ENCODE measurements around the gene TUBA4B.
"Not testable (repeated sequence)": the region's sequence is repeated elsewhere in the genome, so short reads cannot be mapped to it uniquely, and the experiment has no call there.

The TUBA4B gene

DNA sequence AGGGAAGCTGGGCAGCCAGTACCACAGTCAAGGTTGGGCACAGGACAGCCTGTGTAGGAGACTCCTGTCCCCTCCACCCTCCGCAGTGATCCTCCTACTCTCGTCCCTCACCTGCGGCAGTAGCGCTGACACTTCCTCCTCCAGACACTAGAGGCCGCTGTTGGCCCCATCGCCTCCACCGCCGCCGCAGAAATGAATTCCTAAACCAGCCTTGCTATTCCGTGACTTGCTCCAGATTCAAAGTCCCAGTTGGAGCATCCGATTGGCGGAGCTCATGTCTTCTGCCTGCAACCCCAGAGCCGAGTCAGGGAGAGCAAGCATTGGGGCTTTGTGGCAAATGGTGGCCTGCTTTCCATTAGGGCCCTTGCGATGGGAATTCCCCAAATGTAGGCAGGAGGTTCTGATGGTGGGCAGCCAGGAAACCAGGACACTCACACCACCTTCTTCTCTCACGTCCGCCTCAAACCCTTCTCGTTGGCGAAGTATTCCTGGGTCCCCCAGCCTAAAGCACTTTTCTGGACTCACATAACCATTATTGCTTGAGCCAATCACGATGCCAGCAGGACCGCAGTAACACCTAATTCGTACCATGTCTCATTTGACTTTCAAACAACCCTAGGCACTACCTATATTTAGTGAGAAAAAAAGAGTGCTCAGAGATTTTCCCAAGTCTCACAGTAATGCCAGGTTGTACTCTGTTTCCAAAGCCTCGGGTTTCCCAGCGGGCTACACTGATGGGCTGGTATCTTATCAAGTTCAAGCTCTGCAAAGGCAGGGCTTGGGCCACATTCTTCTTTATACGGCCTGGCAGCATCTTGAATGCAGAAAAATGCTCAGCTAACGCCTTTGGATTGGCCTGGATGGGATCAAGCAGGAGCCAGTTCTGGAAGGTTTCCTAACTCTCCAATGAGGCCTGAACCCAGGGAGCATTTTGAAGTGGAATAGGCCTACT, 24.9 kb downstream of the TUBA4B start:
- peak; percentile 87 for DNase-seq

DNA sequence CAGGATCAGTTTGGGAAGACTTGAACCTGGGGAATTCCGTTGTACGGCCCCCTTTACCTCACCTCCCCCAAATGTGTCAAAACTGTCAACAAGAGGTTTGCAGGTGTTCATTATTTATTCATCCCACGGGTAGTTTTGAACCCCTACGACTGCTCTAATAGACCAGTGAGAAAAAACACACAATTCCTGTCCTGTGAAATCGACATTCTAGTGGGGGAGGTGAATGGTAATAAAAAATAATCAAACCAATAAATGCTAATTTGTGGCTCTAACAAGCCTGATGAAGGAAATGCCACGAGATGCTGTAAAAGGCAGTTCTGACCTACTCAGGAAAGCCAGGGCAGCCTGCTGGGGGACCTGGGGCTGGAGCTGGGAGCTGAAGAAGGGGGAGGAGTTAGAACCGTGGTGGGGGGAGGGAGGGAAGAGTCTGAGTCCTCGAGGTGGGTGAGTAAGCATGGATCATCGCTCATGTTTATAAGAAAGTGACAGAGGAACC, 25.7 kb downstream of the TUBA4B start:
- no peak for DNase-seq

DNA sequence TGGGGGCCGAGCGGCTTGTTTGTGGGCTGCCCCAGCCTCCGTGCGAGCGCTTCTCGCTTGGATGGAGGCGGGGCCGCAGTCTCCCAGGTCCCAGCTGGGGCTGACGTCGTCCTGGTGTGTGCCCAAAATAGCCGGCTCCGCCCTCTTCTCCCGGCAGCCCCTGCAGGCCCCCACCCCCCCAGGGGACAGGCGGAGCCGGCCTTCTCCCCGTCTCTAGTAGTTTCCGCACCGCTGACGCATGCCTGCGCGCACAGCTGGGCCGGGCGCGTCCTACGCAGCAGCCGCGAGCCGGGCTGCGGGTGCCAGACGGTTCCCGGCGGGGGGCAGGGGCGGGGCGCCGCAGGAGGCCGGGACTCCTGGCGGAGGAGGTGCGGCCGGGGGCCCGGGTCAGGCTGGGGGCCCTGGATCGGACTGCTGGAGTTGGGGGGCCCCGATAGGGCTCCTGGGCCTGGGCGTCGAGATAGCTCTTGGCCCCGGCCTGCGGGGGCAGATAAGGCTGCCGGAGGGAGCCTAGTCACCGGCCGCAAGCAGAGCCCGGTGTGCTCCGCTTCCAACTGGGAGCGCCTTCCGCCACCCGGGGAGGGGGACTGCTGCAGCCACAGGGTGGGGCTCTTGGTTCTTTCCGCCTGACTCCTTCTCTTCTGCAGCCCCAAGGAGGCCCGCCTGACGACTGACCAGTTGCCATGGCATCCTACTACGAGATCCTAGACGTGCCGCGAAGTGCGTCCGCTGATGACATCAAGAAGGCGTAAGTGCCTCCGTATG, 26.3 kb downstream of the TUBA4B start, which contains the start of gene DNAJB2:
DNAJB2 (plus strand) TSS at position 216 of the 765 bp plus-strand sequence; CDS start at position 684, 468 bp downstream.
- peak; percentile 99 for DNase-seq

DNA sequence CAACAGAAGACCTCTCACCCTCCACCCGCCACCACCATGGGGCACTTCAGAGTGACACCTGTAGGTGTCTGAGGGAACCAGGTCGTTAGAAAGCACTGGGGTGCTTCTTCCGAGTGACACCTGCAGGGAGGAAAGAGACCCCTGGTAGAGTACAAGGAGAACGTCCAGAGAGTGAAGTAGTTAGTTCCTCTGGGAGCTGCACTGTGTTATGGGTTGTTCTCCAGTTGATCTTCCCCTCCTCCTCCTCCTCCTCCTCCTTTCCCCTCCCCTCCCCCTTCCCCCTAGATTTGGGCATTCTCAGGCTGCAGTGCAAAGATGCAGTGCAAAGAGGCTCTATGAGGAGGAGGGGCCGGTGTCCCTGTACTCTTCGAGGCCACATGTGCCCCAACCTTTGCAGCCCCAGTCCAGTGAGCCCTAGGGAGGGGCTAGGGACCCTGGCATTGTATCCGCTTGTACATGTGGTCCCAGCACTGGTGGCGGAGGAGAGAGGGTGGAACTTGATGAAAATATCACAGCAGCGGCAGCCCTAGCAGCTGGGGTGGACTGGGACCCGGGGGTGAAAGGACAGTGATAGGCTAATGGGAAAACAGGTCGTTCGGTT, 27.0 kb downstream of the TUBA4B start:
- no peak for DNase-seq

DNA sequence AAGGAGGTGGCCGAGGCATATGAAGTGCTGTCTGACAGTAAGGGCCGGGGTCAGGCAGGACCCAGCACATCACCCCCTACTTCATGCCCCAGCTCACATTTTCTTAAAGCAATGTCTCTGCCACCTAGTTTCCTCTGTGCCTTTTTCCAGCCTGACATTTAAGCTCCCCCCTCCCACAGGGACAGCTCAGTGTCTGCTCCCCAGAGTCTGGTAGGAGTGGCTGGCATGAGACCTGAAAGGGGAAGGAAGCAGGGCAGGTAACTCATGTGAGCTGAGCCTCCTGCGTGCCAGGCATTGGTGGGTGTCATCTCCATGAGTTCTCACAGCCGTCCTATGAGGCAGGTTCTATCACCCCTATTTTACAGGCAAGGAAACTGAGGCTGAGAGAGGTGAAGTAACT, 27.6 kb downstream of the TUBA4B start:
- DNase-seq: no peak

DNA sequence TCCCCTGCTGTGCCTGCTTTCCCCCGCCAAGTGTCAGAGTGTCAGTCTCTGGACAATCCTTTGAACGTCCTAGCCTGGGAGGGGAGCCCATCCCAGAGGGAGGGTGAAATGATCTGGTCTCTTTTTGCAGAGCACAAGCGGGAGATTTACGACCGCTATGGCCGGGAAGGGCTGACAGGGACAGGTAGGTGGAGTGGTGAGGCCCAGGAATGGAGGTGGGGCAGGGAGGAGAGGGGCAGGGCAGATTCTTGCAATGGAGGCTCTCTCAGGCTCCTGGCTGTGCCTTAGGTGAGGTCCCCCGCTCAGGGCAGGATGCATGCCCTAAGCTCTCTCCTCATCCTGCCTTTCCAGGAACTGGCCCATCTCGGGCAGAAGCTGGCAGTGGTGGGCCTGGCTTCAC, 28.5 kb downstream of the TUBA4B start:
- DNase-seq: no peak

DNA sequence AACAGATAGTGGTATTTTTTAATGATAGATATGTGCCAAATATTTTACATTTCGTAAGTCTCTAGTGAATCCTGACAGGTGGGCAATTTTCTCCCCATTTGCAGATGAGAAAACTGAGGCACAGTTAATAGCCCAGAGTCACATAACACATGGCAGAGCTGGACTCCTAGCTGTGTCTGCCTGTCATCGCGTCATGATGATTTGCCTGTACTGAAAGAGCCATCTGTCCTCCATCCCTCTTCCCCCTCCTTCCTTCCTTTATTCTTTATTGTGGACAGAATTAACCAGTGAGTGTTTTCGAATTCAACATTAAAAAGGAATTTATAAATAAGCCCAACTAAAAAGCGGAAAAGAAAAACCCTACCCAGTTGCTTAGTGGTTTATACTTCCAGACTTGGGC, 29.3 kb downstream of the TUBA4B start:
- DNase-seq: no peak

DNA sequence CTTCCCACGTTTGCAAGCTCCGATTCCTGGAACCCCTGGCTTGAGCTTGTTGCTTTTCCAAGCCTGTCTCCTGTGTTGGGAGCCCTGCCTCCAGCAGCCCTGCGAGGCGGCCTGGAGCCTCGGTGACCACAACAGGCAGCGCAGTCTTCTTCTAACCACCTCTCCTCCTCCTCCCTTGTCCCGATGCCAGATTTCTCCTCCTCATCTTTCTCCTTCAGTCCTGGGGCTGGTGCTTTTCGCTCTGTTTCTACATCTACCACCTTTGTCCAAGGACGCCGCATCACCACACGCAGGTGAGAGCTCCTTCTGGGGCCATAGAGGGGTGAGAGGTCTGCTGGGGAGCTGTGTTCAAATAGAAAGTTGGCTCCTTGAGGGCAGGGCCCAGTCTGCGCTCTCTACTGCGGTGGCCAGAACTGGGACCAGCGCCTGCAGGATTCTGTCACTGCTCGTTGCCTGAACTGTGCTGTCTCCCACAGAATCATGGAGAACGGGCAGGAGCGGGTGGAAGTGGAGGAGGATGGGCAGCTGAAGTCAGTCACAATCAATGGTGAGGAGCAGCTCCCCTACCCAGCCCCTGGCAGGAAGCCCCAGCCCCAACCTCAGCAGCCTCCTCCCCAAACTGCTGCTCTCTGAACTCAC, 30.0 kb downstream of the TUBA4B start:
- no peak for DNase-seq

DNA sequence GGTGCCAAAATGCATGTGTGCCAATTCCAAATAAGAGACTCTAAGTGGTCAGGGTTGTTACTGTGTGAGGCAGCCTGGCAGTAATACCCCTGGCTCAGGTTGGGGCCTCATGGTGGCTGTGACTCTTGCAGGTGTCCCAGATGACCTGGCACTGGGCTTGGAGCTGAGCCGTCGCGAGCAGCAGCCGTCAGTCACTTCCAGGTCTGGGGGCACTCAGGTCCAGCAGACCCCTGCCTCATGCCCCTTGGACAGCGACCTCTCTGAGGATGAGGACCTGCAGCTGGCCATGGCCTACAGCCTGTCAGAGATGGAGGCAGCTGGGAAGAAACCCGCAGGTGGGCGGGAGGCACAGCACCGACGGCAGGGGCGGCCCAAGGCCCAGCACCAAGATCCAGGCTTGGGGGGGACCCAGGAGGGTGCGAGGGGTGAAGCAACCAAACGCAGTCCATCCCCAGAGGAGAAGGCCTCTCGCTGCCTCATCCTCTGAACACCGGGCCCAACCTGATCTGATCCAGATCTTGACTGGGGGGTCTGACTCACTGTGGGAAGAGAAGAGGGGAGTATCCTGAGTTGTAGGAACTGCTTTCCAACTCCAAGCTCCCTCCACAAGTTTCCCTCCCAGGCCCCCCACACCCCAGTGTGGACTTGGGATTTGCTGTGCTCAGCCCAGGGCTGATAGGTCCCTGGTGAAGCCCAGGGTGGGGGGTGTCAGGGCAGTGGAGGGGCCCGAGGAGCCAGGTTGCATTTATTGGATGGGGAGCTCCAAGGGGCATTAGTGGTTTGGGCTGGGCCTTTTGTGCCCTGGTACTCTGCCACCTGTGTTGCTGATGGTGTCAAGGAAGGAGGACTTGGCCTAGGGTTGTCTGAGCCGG, 31.7 kb downstream of the TUBA4B start:
- no peak for DNase-seq

DNA sequence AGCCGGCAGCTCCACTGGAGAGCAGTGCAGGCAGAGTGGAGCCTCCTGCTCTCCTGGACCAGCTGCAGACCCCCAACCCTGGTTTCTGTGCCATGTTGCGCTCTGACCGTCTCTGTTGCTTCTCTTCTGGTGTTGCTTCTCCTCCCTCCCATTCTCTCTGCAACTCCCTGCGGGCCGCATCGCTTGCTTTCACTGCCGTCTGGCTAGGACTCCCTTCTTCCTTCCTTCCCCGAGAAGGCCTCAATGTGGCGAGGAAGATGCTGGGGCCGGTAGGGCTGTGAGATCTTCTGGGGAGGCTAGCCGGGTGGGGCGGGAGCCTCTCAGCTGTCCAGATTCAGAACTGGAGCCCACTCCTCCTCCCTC, 32.3 kb downstream of the TUBA4B start:
- no peak for DNase-seq

DNA sequence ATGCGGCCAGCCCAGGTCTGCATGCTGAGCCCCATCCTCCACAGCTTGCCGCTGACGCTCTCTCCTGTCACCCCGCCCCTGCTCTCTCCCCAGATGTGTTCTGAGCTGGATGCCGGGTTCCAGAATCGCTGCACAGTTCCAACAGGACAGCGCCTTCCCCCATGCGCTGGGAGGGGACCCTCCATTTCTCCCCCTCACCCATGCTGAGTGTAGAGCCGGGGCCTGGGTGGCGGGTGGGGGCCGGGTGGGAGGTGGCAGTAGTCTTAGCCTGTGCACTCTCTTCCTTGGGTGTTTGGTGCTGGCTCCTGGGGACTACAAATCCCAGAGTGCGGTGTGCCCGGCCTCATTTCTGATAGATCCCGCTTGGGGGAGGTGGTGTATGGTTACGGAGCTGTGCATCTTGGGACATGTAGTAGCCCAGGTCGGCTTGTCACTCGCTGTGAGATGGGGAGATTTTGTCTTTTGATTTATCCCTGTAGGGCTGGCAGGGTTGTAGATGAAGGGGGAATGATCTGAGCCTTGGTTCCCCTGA, 32.9 kb downstream of the TUBA4B start:
- DNase-seq: peak; percentile 68

DNA sequence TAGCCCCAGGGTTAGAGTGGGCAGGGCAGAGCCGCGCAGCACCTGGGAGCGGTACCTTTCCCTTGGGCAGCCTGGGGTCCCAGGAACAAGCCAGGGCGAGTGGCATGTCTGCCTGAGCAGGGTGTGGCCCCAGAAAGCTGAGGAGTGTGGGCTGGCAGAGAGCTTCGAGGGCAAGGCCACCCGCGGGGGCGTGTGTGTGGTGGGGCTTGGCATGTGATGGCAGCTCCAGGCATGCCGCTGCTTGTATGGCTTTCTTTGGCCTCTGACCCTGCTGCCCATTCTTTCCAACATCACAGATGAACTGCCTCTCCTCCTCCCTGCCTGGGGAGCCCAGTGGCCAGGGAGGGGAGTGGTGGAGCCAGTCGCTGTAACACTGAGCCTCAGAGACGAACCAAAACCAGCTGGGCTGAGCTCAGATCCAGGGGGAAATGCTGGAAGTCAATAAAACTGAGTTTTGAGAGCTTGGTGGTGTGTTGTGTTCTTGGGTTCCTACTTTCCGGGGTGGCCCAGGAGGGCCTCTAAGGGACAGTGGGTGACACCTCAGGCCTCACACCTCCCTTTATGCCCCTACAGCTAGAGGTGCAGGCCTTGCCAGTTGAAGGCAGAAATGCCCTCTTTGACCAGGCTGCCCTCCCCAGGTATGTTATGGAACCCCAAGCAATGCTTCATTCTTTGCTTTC, 33.5 kb downstream of the TUBA4B start:
- no peak for DNase-seq

DNA sequence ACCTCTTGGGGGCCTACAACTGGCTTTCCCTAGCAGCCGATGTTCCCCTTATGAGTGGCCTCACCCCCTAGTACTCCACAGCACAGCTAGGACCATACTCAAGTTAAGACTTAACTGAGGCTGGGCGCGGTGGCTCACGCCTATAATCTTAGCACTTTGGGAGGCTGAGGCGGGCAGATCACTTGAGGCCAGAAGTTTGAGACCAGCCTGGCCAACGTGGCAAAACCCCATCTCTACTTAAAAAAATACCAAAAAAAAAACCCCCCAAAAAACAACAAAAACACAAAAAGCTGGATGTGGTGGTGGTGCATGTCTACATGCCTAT, 34.0 kb downstream of the TUBA4B start:
- not testable (repeated sequence) for DNase-seq

DNA sequence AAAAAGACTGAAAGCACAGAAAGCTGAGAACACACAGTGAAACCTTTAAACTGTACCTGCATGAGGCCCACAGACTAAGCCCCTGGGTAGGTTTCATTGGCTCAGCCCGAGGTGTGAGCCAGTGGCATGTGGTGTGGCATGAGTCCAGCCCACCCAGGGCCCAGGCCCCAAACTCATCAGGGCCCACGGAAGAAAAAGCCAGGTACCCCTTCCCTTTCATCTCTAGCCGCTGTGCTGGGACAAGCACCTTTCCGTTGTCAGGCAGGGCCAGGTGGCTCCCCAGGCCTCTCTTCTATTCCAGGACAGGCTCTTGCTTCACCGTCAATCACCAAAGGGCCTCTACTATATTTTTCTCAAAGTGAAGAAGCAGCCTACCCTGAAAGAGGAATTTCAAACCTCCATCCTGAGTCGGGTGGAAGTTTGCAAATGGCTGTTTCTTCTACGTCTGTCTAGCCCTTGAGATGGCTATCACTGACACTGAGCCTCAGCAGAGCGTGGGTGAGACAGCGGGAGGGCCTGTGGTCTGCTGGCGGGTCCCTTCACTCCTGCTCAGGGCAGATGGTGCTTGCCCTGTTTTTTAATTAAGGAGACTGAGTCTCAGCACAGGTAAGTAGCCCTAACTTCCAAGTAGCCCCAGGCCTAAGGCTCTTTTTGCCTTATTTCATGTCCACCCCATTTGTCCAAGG, 34.7 kb downstream of the TUBA4B start:
- no peak for DNase-seq

DNA sequence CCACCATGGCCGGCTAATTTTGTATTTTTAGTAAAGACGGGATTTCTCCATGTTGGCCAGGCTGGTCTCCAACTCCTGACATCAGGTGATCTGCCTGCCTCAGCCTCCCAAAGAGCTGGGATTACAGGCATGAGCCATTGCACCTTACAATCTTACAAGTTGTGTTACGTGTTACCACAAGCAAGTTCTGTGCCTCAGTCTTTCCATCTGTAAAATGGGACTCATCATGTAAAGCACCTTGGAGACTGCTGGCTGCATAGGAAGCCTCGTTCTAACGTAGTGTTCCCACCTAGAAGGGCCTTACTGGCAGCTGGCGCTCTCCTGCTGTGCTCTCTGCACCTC, 36.1 kb downstream of the TUBA4B start:
- no peak for DNase-seq

DNA sequence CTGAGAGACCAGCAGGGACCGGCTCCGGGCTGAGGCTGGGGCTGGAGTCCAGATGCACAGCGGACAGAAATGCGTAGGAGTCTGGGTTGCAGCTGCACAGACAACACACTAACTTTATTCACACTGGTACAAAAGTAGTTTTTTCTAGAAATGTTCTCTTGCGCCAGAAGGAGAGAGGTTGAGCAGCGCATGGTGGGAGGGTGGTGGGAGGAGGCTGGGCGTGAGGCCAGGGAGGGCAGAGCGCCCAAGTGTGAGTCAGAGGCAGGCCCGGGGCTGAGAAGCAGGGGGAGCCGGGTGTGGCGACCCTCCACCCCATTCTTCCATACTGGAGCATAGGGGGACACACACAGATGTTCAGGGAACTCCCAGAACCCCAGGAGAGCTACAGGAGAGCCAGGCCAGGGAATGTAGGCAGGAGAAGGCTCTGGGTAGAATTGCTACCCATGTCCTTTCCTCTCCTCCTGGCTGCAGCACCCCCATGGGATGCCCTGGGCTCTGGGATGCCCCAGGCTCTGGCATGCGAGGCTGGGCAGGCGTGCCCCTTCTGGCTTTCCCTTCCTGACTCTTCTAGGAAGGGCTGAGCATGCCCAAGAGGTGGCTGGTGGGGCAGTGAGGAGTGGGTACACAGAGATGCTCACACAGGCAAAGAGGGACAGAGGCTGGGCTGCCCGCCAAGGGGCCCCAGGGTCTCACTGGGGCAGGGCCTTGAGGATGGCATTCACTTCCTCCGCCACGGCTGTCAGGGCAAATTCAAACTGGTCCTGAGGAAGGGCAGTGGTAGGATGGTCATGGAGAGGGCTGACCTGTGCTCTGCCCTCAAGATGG, 36.7 kb downstream of the TUBA4B start:
- no peak for DNase-seq

DNA sequence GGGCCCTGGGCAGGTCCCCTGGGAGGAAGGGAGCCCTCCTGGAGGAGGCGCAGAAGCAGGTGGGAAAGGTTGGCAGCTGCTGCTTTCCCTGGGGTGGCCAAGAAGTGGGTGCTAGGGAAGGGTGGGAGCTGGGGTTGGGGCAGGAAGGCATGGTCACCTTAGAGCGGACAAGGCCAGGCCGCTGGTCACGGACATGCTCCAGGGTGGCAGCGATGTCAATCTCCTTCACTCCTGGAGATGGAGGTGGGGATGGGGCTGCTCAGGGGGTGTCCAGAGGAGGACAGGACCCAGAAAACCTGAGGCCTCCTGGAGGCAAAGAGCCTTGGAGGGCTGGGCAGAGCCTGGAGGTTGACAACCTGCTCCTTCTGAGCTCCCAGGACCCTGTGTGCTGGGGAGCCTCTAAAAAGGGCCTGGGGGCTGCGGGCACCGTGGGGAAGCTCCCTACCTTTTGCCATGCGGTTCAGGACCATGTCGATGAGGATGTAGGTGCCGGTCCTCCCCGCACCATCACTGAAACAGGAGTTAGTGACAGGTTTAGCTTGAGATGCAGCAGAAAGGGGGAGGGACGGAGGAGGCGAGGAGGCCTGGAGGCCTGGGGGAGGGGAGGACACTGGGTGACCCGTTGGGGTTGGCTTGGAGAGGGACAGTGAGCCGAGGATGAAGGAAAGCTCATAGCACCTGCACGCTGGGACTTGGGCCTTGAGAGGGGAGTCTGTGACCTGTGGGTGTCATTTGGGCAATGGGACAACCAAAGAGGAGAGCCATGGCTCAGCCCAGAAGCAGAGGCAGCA, 37.5 kb downstream of the TUBA4B start:
- no peak for DNase-seq

DNA sequence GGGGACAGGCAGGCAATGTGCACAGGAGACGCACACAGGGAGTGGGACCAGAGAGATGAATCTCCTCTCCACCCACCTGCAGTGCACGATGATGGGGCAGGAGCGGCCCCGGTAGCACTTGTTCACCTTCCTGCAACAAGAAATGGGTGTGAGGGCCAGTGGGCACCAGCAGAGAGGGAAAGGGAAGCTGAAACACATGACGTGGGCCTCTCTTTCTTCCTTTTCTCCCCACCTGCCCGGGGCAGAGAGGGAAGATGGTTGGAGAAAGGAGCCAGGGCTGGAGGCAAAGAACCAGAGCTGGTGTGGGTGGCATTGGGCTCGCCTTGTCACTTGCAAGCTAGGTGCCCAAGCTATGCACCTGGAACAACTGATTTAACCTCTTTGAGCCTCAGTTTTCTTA, 38.4 kb downstream of the TUBA4B start:
- DNase-seq: no peak

All from NCI-H82 (cell line).